Upper lobe of left lung (tissue), 6 donors: ENCODE results near the gene NIF3L1. TPM values are rescaled to one million over a fixed set of nuclear protein-coding genes. Genes with fewer than 3 reads are reported as not detected.

Source experiments
- ATAC-seq, 2 donors: fragments of 200-7000 bp; cut with Tn5 transposase; one replicate each; pipeline ENCODE4 v1.9.1; 2022; ENCODE audit warnings: mild to moderate bottlenecking in 2 of 2, moderate library complexity in 2 of 2; ENCODE audit not compliant: low FRiP score in 2 of 2
- DNase-seq, 2 donors: peaks; one replicate each; pipeline ENCODE4 v3.0.0-alpha.2; 2019 to 2020
- H3K27ac ChIP-seq, 4 donors: fragments of 200-600 bp; sonication (generic); one replicate each; pipeline ENCODE4 v1.5.1; 2016 to 2019
- H3K27me3 ChIP-seq, 4 donors: fragments of 200-600 bp; sonication (generic); one replicate each; pipeline ENCODE4 v1.5.1; 2017 to 2019
- H3K36me3 ChIP-seq, 4 donors: fragments of 200-600 bp; sonication (generic); one replicate each; pipeline ENCODE4 v1.5.1; 2016 to 2019
- H3K4me1 ChIP-seq, 4 donors: fragments of 200-600 bp; sonication (generic); one replicate each; pipeline ENCODE4 v1.5.1; 2018 to 2019
- H3K4me3 ChIP-seq, 4 donors: fragments of 200-600 bp; sonication (generic); one replicate each; pipeline ENCODE4 v1.5.1; 2017 to 2019; ENCODE audit warnings: mild to moderate bottlenecking in 2 of 4, moderate library complexity in 1 of 4
- H3K9me3 ChIP-seq, 4 donors: fragments of 200-600 bp; sonication (generic); one replicate each; pipeline ENCODE4 v1.5.1; 2018 to 2019
- EP300 ChIP-seq, 4 donors: sonication (generic); formaldehyde crosslinking; IDR thresholded peaks; one replicate each; pipeline ENCODE4 v1.5.1; 2017; ENCODE audit warnings: antibody characterized with exemption in 4 of 4, control low read depth in 2 of 4
- POLR2A ChIP-seq, 4 donors: fragments of 450-650 bp; IDR thresholded peaks; one replicate each; pipeline ENCODE4 v1.5.1; 2016 to 2017; ENCODE audit warnings: antibody characterized with exemption in 4 of 4, mild to moderate bottlenecking in 2 of 4
- POLR2AphosphoS5 ChIP-seq, 2 donors: sonication (generic); formaldehyde crosslinking; IDR thresholded peaks; one replicate each; pipeline ENCODE4 v1.5.1; 2017; ENCODE audit warnings: antibody characterized with exemption in 2 of 2
- WGBS, 2 donors: methylation state at CpG; one replicate each; pipeline ENCODE4 v1.1.5; 2017 to 2018; 5-methylcytosine and 5-hydroxymethylcytosine counted together
- small RNA-seq, 4 donors: library from RNA; depleted of rRNA; stranded (forward); fragments of <200 nt; gene quantifications; one replicate each; pipeline ENCODE3, GENCODE V24; 2016
- total RNA-seq, 6 donors: library from RNA; depleted of rRNA in 4 of 6; stranded (reverse); fragments of >200 nt in 4 of 6; gene quantifications; one replicate each; pipeline versions ENCODE4 v1.1.0 to v1.2.1, GENCODE V29; 2016 to 2021
- TF ChIP-seq, protein P1 (sequence below), 6 experiments: fragments of 450-650 bp in 4 of 6; fragments of 200-600 bp in 2 of 6; sonication (generic) in 2 of 6; IDR thresholded peaks; one replicate each; pipeline ENCODE4 v1.5.1; 2016 to 2019; ENCODE audit warnings: antibody characterized with exemption in 6 of 6
- donor health status: DM: no; HTN: no; CAD: no; lungs with moderate emphysema.
- donor health status: DM: no; HTN: yes; CAD: no; lungs with severe emphysema.

NIF3L1 gene
- total RNA-seq, 6 donors from 2014 or later: 14.7 to 22.2 (median 19.4) TPM

DNA sequence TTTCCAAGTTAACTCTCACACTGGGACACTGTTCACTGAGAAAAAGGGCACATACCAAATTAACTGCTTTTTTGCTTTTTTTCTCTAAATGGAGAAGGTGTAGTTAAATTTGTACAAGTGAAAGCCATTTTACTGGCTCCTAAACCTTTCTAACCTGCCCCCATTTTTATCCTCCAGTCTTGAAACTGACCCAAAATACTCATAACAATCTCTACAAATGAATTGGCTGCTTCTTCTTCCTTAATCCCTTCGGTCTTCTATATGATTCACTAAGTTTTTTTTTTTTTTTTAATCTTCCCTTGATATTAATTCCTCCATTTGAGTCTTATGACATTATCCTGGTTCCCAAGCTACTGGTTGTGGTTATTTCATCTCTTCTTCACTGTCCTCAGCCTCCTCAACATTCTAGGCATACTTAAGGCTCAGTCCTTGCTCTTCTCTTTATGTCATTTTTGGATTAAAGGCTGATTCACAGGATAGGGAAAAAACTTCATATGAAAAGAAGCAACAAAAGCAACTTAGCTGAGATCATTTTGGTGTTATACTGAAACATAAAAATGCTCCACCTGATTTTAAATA, 54.4 kb downstream of the NIF3L1 start:
- DNase-seq (no peak), ATAC-seq (no peak)
- Histone ChIP-seq H3K4me1 (no peaks in the 10 kb centered on the region), H3K27ac (no peak overlapping the region), H3K4me3 (no peak overlapping the region), H3K27me3 (no peaks in the 10 kb centered on the region), H3K36me3 (peaks cover 5 to 80% (median 30%) of the 10 kb centered on the region in 4 donors), H3K9me3 (no peaks in the 10 kb centered on the region)
- 84 to 91% methylated on average over 1 of the region's 1 CpG for WGBS, 2 donors
- TF ChIP-seq POLR2A (IDR thresholded peaks at IDR 0.05) (no peak), POLR2AphosphoS5 (IDR thresholded peaks at IDR 0.05) (no peak)
- TF ChIP-seq, protein P1, sequence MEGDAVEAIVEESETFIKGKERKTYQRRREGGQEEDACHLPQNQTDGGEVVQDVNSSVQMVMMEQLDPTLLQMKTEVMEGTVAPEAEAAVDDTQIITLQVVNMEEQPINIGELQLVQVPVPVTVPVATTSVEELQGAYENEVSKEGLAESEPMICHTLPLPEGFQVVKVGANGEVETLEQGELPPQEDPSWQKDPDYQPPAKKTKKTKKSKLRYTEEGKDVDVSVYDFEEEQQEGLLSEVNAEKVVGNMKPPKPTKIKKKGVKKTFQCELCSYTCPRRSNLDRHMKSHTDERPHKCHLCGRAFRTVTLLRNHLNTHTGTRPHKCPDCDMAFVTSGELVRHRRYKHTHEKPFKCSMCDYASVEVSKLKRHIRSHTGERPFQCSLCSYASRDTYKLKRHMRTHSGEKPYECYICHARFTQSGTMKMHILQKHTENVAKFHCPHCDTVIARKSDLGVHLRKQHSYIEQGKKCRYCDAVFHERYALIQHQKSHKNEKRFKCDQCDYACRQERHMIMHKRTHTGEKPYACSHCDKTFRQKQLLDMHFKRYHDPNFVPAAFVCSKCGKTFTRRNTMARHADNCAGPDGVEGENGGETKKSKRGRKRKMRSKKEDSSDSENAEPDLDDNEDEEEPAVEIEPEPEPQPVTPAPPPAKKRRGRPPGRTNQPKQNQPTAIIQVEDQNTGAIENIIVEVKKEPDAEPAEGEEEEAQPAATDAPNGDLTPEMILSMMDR (IDR thresholded peaks at IDR 0.05): no peak

DNA sequence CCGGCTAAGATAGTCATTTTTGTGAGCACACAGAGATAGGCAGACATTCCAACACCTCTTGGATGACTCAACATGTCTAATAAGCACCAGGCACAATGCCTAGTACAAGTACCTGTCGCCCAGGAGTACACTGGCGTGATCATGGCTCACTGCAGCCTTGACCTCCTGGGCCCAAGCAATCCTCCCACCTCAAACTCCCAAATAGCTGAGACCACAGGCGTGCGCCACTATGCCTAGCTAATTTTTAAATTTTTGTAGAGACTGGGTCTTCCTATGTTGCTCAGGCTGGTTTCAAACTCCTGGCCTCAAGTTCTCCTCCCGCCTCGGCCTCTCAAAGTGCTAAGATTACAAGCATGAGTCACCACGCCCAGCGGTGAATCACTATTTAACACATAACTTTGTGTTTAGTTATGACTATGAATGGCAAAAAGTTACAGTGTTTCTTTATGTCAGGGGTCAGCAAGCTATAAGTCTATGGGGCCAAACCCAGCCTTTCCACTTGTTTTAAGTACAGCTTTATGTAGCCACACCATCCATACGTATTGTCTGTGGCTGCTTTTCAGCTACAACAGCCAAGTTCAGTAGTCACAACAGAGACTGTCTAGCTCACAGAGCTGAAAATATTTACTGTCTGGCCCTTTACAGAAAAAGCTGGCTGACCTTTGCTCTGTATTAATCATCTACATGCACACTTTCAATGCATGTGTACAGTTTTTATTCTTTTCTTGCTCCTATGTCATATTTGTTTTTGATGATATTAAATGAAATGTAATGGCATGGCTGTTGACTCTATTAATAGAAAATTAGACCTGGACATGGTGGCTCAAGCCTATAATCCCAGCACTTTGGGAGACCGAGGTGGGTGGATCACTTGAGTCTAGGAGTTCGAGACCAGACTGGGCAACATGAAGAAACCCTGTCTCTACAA, 55.6 kb downstream of the NIF3L1 start:
- TF ChIP-seq, protein P1 (IDR thresholded peaks at IDR 0.05): no peak
- TF ChIP-seq POLR2AphosphoS5 (IDR thresholded peaks at IDR 0.05) (no peak), POLR2A (IDR thresholded peaks at IDR 0.05) (no peak)
- ATAC-seq: peak in 1 of 2 donors; percentile 21
- no peak overlapping the region for H3K4me3 ChIP-seq
- H3K4me1 ChIP-seq: no peaks in the 10 kb centered on the region
- peaks cover 5 to 84% (median 35%) of the 10 kb centered on the region in 4 donors for H3K36me3 ChIP-seq
- WGBS, 2 donors: 93 to 95% methylated on average over 11 to 12 of the region's 12 CpGs
- H3K9me3 ChIP-seq: no peaks in the 10 kb centered on the region
- H3K27me3 ChIP-seq: no peaks in the 10 kb centered on the region
- H3K27ac ChIP-seq: no peak overlapping the region
- DNase-seq: peak in 1 of 2 donors; percentile 24

DNA sequence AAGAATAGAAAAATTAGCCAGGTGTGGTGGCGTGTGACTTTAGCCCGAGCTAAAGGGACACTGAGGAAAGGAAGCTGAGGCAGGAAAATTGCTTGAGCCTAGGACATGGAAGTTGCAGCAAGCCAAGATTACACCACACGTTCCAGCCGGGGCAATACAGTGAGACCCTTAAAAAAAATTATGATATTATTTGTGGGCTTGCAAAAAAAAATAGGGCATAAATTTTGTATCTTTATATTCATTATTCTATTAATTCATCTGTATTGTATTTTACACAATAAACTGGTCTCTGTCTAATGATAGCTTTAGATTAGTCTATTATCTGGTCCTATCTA, 56.2 kb downstream of the NIF3L1 start:
- WGBS, 2 donors: 86 to 96% methylated on average over 4 of the region's 4 CpGs
- peaks cover 5 to 84% (median 29%) of the 10 kb centered on the region in 4 donors for H3K36me3 ChIP-seq

DNA sequence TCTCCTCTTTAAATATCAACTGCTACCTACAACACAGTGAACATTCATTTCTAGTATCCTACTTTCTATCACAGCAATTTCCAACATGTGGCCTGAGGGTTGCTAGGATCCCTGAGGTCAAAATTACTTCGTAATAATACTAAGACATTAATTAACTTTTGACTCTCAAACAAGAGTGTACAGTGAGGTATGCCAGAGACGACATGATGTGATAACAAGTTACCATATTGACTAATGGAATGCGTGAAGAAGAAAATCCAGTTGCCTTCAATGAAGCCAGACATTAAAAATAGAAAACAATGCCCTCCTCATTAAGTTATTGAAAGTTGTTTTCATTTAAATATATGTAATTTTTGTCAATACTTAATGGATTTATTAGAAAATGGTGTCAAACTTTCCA, 61.2 kb downstream of the NIF3L1 start:
- H3K9me3 ChIP-seq: no peaks in the 10 kb centered on the region
- H3K4me1 ChIP-seq: no peaks in the 10 kb centered on the region
- no peak overlapping the region for H3K27ac ChIP-seq
- 84 to 92% methylated on average over 3 of the region's 3 CpGs for WGBS, 2 donors
- peaks cover 11 to 93% (median 31%) of the 10 kb centered on the region in 4 donors for H3K36me3 ChIP-seq
- no peak for ATAC-seq
- TF ChIP-seq, protein P1 (IDR thresholded peaks at IDR 0.05): no peak
- TF ChIP-seq POLR2A (IDR thresholded peaks at IDR 0.05): no peak
- TF ChIP-seq POLR2AphosphoS5 (IDR thresholded peaks at IDR 0.05): no peak
- no peak for TF ChIP-seq EP300 (IDR thresholded peaks at IDR 0.05)
- DNase-seq: no peak
- no peaks in the 10 kb centered on the region for H3K27me3 ChIP-seq
- no peak overlapping the region for H3K4me3 ChIP-seq

More for the DNA sequence above, 56.2 kb downstream of the NIF3L1 start:
- no peaks in the 10 kb centered on the region for H3K9me3 ChIP-seq
- no peak overlapping the region for H3K27ac ChIP-seq
- ATAC-seq (no peak), DNase-seq (no peak)
- H3K4me3 ChIP-seq: no peak overlapping the region
- no peak for TF ChIP-seq EP300 (IDR thresholded peaks at IDR 0.05)
- TF ChIP-seq POLR2AphosphoS5 (IDR thresholded peaks at IDR 0.05): no peak
- TF ChIP-seq, protein P1 (IDR thresholded peaks at IDR 0.05): no peak
- TF ChIP-seq POLR2A (IDR thresholded peaks at IDR 0.05): no peak
- no peaks in the 10 kb centered on the region for H3K27me3 ChIP-seq
- H3K4me1 ChIP-seq: no peaks in the 10 kb centered on the region

Small RNAs within 50 kb of the gene (small RNA-seq; reads per million reads assigned to genes)
- 0 reads per million in 4 donors for gene RF00019
- 0 to 0.14 (median 0.03) reads per million in 4 donors for gene RNA5SP115
- gene RNU6-312P: 0 reads per million in 4 donors
- 0 reads per million in 4 donors for gene RNU6-762P

Other genes with a start within 250 kb of the NIF3L1 start
- gene BZW1, start 77.5 kb upstream of the NIF3L1 start, total RNA-seq: 100 to 1,000 TPM in 4 of 6 donors, 10 to 100 TPM in 2; 80.7 to 327 (median 160) TPM
- 100 to 1,000 TPM in 2 of 6 donors, 10 to 100 TPM in 4; 89.2 to 383 (median 95.9) TPM for gene CLK1, start 24.7 kb upstream of the NIF3L1 start, total RNA-seq
- gene PPIL3, start 294 bp upstream of the NIF3L1 start, total RNA-seq: 10 to 100 TPM; 15.7 to 28.8 (median 19.5) TPM
- 10 to 100 TPM; 14.1 to 31.4 (median 23.8) TPM for gene ORC2, start 74.3 kb downstream of the NIF3L1 start, total RNA-seq
- 10 to 100 TPM; 15.1 to 39.3 (median 26.8) TPM for gene HYCC2, start 182.3 kb downstream of the NIF3L1 start, total RNA-seq
- gene NDUFB3, start 182.6 kb downstream of the NIF3L1 start, total RNA-seq: 10 to 100 TPM; 13.6 to 72.0 (median 52.0) TPM
- gene CFLAR, start 226.8 kb downstream of the NIF3L1 start, total RNA-seq: 1,000 to 10,000 TPM in 1 of 6 donors, 100 to 1,000 TPM in 5; 263 to 1,189 (median 435) TPM